GM19099 (cell line): Measurements from ENCODE around the gene DOC2B.

Experiments
- POLR2A ChIP-seq: IDR thresholded peaks from 3 replicates; pipeline ENCODE4 v1.6.1; 2011; ENCODE audit warnings: low read depth; ENCODE audit not compliant: insufficient read length; ENCODE audit errors: extremely low read depth

The DOC2B gene

GRCh38 chr17:157901-158300 lies 23.5 kb downstream of the DOC2B start:
- TF ChIP-seq POLR2A: no peak

- no peak for TF ChIP-seq POLR2A
Observed at GRCh38 chr17:156946-157345, 24.5 kb downstream of the DOC2B start.

- no peak for TF ChIP-seq POLR2A
Observed at GRCh38 chr17:156094-156621, 25.3 kb downstream of the DOC2B start.

GRCh38 chr17:155576-155975 lies 25.9 kb downstream of the DOC2B start:
- no peak for TF ChIP-seq POLR2A

GRCh38 chr17:153851-154250 lies 27.6 kb downstream of the DOC2B start:
- TF ChIP-seq POLR2A: no peak

- TF ChIP-seq POLR2A: no peak
Observed at GRCh38 chr17:152860-153420, 28.5 kb downstream of the DOC2B start.

- TF ChIP-seq POLR2A: no peak
Observed at GRCh38 chr17:151886-152859, 29.3 kb downstream of the DOC2B start.

- TF ChIP-seq POLR2A: no peak
Observed at GRCh38 chr17:151004-151403, 30.4 kb downstream of the DOC2B start.

GRCh38 chr17:149897-150584 lies 31.4 kb downstream of the DOC2B start:
- no peak for TF ChIP-seq POLR2A

- no peak for TF ChIP-seq POLR2A
Observed at GRCh38 chr17:149231-149630, 32.2 kb downstream of the DOC2B start.

- no peak for TF ChIP-seq POLR2A
Observed at GRCh38 chr17:148757-149156, 32.7 kb downstream of the DOC2B start.

- no peak for TF ChIP-seq POLR2A
Observed at GRCh38 chr17:147796-148740, 33.4 kb downstream of the DOC2B start.

GRCh38 chr17:146983-147761 lies 34.3 kb downstream of the DOC2B start:
- no peak for TF ChIP-seq POLR2A

- no peak for TF ChIP-seq POLR2A
Observed at GRCh38 chr17:146546-146945, 34.9 kb downstream of the DOC2B start.
